Neural cell (in vitro differentiated cells): ENCODE measurements around the gene KCNJ12. TPM values are rescaled to one million over a fixed set of nuclear protein-coding genes. Genes with fewer than 3 reads are reported as not detected.
"Not testable (repeated sequence)": the region's sequence is repeated elsewhere in the genome, so short reads cannot be mapped to it uniquely, and the experiment has no call there.

Experiments used
- H2AFZ ChIP-seq: fragments of 200-600, 300-800 bp; sonication (generic), shearing (Covaris generic); 2 replicates; pipeline ENCODE4 v1.6.0; 2014; ENCODE audit warnings: low read depth, mild to moderate bottlenecking, antibody characterized with exemption, low read length, moderate library complexity
- H3F3A ChIP-seq: fragments of 200-600 bp; shearing (Covaris generic); 2 replicates; pipeline ENCODE4 v1.6.1; 2016; ENCODE audit warnings: mild to moderate bottlenecking, moderate library complexity, mixed read lengths, antibody characterized with exemption, low read length; ENCODE audit not compliant: insufficient read depth, poor library complexity, severe bottlenecking
- H3K27ac ChIP-seq: fragments of 200-600, 300-800 bp; sonication (generic), shearing (Covaris generic); 2 replicates; pipeline ENCODE4 v1.5.1; 2014; ENCODE audit warnings: mild to moderate bottlenecking, low read length, moderate library complexity
- H3K27me3 ChIP-seq: fragments of 300-800, 200-600 bp; sonication (generic), shearing (Covaris generic); 2 replicates; pipeline ENCODE4 v1.6.0; 2014; ENCODE audit warnings: mild to moderate bottlenecking, low read depth, low read length, moderate library complexity; ENCODE audit not compliant: insufficient read depth
- H3K36me3 ChIP-seq: fragments of 300-800, 200-600 bp; sonication (generic), shearing (Covaris generic); 2 replicates; pipeline ENCODE4 v1.5.1; 2014; ENCODE audit warnings: mild to moderate bottlenecking, antibody characterized with exemption, low read length, moderate library complexity; ENCODE audit not compliant: insufficient read depth
- H3K4me2 ChIP-seq: fragments of 300-800, 200-600 bp; sonication (generic), shearing (Covaris generic); 2 replicates; pipeline ENCODE4 v1.6.0; 2014; ENCODE audit warnings: mild to moderate bottlenecking, low read length
- H3K4me3 ChIP-seq: fragments of 300-800, 200-600 bp; sonication (generic), shearing (Covaris generic); 2 replicates; pipeline ENCODE4 v1.5.1; 2014; ENCODE audit warnings: mild to moderate bottlenecking, low read length, moderate library complexity
- H3K79me2 ChIP-seq: fragments of 200-600 bp; shearing (Covaris generic); replicated peaks from 2 replicates; pipeline ENCODE4 v1.6.0; 2014; ENCODE audit warnings: mild to moderate bottlenecking, low read length, moderate library complexity; ENCODE audit not compliant: insufficient read depth
- H3K9ac ChIP-seq: fragments of 300-800, 200-600 bp; sonication (generic), shearing (Covaris generic); 2 replicates; pipeline ENCODE4 v1.6.1; 2016; ENCODE audit warnings: mild to moderate bottlenecking, low read length, mixed read lengths
- H3K9me2 ChIP-seq: fragments of 200-600 bp; shearing (Covaris generic); 2 replicates; pipeline ENCODE4 v1.6.1; 2016; ENCODE audit warnings: mild to moderate bottlenecking, low read length, mixed read lengths; ENCODE audit not compliant: insufficient read depth
- H3K9me3 ChIP-seq: fragments of 200-600, 300-800 bp; sonication (generic), shearing (Covaris generic); 2 replicates; pipeline ENCODE4 v1.6.1; 2016; ENCODE audit warnings: mild to moderate bottlenecking, mixed run types, low read length, moderate library complexity, mixed read lengths
- H4K20me1 ChIP-seq: fragments of 200-600 bp; shearing (Covaris generic); 2 replicates; pipeline ENCODE4 v1.6.1; 2016; ENCODE audit warnings: mild to moderate bottlenecking, mixed run types; ENCODE audit not compliant: insufficient read depth
- EP300 ChIP-seq: fragments of 450-650 bp; conservative IDR thresholded peaks from 2 replicates; pipeline ENCODE4 v1.6.1; 2014; ENCODE audit warnings: antibody characterized with exemption, mild to moderate bottlenecking, moderate library complexity; ENCODE audit not compliant: poor library complexity, severe bottlenecking
- EZH2 ChIP-seq: fragments of 200-600, 300-800 bp; shearing (Covaris generic), sonication (generic); IDR thresholded peaks from 2 replicates; pipeline ENCODE4 v1.6.1; 2014; ENCODE audit warnings: antibody characterized with exemption, low read length, borderline replicate concordance, mild to moderate bottlenecking; ENCODE audit not compliant: insufficient read depth, poor library complexity, severe bottlenecking
- MXI1 ChIP-seq: fragments of 450-650 bp; conservative IDR thresholded peaks from 2 replicates; pipeline ENCODE4 v1.6.1; 2014; ENCODE audit warnings: antibody characterized with exemption, mild to moderate bottlenecking; ENCODE audit not compliant: poor library complexity, severe bottlenecking
- POLR2AphosphoS5 ChIP-seq: IDR thresholded peaks from 2 replicates; pipeline ENCODE4 v1.6.1; 2012
- RAD21 ChIP-seq: fragments of 450-650 bp; conservative IDR thresholded peaks from 2 replicates; pipeline ENCODE4 v1.6.1; 2014; ENCODE audit warnings: antibody characterized with exemption, mild to moderate bottlenecking, moderate library complexity
- REST ChIP-seq: IDR thresholded peaks from 2 replicates; pipeline ENCODE4 v1.6.1; 2012; ENCODE audit warnings: borderline replicate concordance
- SMC3 ChIP-seq: fragments of 450-650 bp; conservative IDR thresholded peaks from 2 replicates; pipeline ENCODE4 v1.6.1; 2014; ENCODE audit warnings: antibody characterized with exemption, mild to moderate bottlenecking, moderate library complexity; ENCODE audit not compliant: poor library complexity
- TAF1 ChIP-seq: IDR thresholded peaks from 2 replicates; pipeline ENCODE4 v1.6.1; 2012; ENCODE audit warnings: low read depth
- polyA minus RNA-seq: library from RNA; depleted of rRNA, polyadenylated mRNA; stranded (reverse); fragments of >200 nt; gene quantifications from 2 replicates; pipeline ENCODE4 v1.2.3, GENCODE V29; 2014
- polyA plus RNA-seq: library from polyadenylated mRNA; depleted of rRNA; stranded (reverse); fragments of >200 nt; gene quantifications from 2 replicates; pipeline ENCODE4 v1.2.3, GENCODE V29; 2014

KCNJ12 gene
- polyA plus RNA-seq (1.3 and 2.7 TPM in 2 replicates), polyA minus RNA-seq (3.0 and 3.7 TPM in 2 replicates)

- no peaks in the 10 kb centered on the region for H3K36me3 ChIP-seq
- TF ChIP-seq TAF1 (no peak), EP300 (no peak), REST (no peak), MXI1 (peak; percentile 16), POLR2AphosphoS5 (peak; percentile 39), RAD21 (no peak), EZH2 (no peak), SMC3 (no peak)
- no peaks in the 10 kb centered on the region for H3K9me2 ChIP-seq
- H3K79me2 ChIP-seq, result no peaks in the 10 kb centered on the region
- peak within 1 kb of the TSS; percentile 41 for H3K9ac ChIP-seq
- no peak within 1 kb of the TSS for H2AFZ ChIP-seq
- no peaks in the 10 kb centered on the region for H4K20me1 ChIP-seq
- H3F3A ChIP-seq, result no peaks in the 10 kb centered on the region
- peak within 1 kb of the TSS; percentile 66 for H3K4me3 ChIP-seq
- peak within 1 kb of the TSS; percentile 12 for H3K27ac ChIP-seq
- peak within 1 kb of the TSS; percentile 35 for H3K4me2 ChIP-seq
- H3K27me3 ChIP-seq, result peaks cover 39% of the 10 kb centered on the region
- H3K9me3 ChIP-seq, result no peaks in the 10 kb centered on the region
Observed at GRCh38 chr17:21376081-21376758, at the start of gene KCNJ12. Gene KCNJ12, plus strand, starts transcription at chr17:21376357. Its CDS starts 38,986 bp downstream, at chr17:21415343.

- H3K4me3 ChIP-seq, H3K9ac ChIP-seq, H3F3A ChIP-seq, H3K79me2 ChIP-seq, H3K27me3 ChIP-seq, H2AFZ ChIP-seq, H3K9me3 ChIP-seq, H3K9me2 ChIP-seq, H3K4me2 ChIP-seq, H3K36me3 ChIP-seq, H3K27ac ChIP-seq, H4K20me1 ChIP-seq: not testable (repeated sequence)
Observed at GRCh38 chr17:21327921-21328320, 48.2 kb upstream of the KCNJ12 start.

- not testable (repeated sequence) for H3K36me3 ChIP-seq, H4K20me1 ChIP-seq, H3K9me3 ChIP-seq, H3K4me3 ChIP-seq, H2AFZ ChIP-seq, H3K4me2 ChIP-seq, H3K9ac ChIP-seq, H3K79me2 ChIP-seq, H3K27me3 ChIP-seq, H3F3A ChIP-seq, H3K27ac ChIP-seq, H3K9me2 ChIP-seq
Observed at GRCh38 chr17:21328778-21329177, 47.4 kb upstream of the KCNJ12 start.
